SJSA1 (cell line): ENCODE measurements around the gene DRAM2. TPM values are rescaled to one million over a fixed set of nuclear protein-coding genes. Genes with fewer than 3 reads are reported as not detected.
"Not testable (repeated sequence)": the region's sequence is repeated elsewhere in the genome, so short reads cannot be mapped to it uniquely, and the experiment has no call there.

Experiments
- DNase-seq, 2 experiments: peaks; one replicate each; pipeline ENCODE4 v3.0.0-alpha.2; 2015 to 2020; ENCODE audit warnings: low spot score in 2 of 2, low read depth in 1 of 2
- H3K27ac ChIP-seq: fragments of 250-450 bp; sonication (Bioruptor Pico); 2 replicates; pipeline ENCODE4 v1.5.1; 2020; ENCODE audit warnings: mild to moderate bottlenecking, moderate library complexity
- H3K27me3 ChIP-seq: fragments of 250-450 bp; sonication (Bioruptor Pico); replicated peaks from 2 replicates; pipeline ENCODE4 v1.5.1; 2020; ENCODE audit warnings: mild to moderate bottlenecking, moderate library complexity
- H3K36me3 ChIP-seq: fragments of 250-450 bp; sonication (Bioruptor Pico); 2 replicates; pipeline ENCODE4 v1.5.1; 2020; ENCODE audit warnings: mild to moderate bottlenecking
- H3K4me1 ChIP-seq: fragments of 250-450 bp; sonication (Bioruptor Pico); replicated peaks from 2 replicates; pipeline ENCODE4 v1.6.1; 2021; ENCODE audit warnings: mild to moderate bottlenecking
- H3K4me3 ChIP-seq: fragments of 250-450 bp; sonication (Bioruptor Pico); 2 replicates; pipeline ENCODE4 v1.5.1; 2020; ENCODE audit warnings: mild to moderate bottlenecking
- H3K9me3 ChIP-seq: fragments of 250-450 bp; sonication (Bioruptor Pico); replicated peaks from 2 replicates; pipeline ENCODE4 v1.5.1; 2020; ENCODE audit warnings: mild to moderate bottlenecking
- total RNA-seq: library from RNA; depleted of rRNA; stranded (reverse); fragments of >200 nt; shearing (Covaris generic); gene quantifications from 2 replicates; pipeline ENCODE4 v1.2.3, GENCODE V29; 2014; rRNA removed

Gene DRAM2
- total RNA-seq, 1 experiment from 2014 or later, result 55.0 TPM

- H3K36me3 ChIP-seq, result no peaks in the 10 kb centered on the region
- no peak overlapping the region for H3K27ac ChIP-seq
- H3K9me3 ChIP-seq, result no peaks in the 10 kb centered on the region
- no peak overlapping the region for H3K4me3 ChIP-seq
- H3K27me3 ChIP-seq, result 0 out of 2 replicates have a peak, but pooled peaks cover 4% of the 10 kb centered on the region
- no peaks in the 10 kb centered on the region for H3K4me1 ChIP-seq
- DNase-seq, result no peak
Observed at GRCh38 chr1:111084999-111085398, 54.9 kb downstream of the DRAM2 start.

GRCh38 chr1:111082421-111083203, 57.3 kb downstream of the DRAM2 start:
- no peak overlapping the region for H3K27ac ChIP-seq
- H3K9me3 ChIP-seq, result no peaks in the 10 kb centered on the region
- no peaks in the 10 kb centered on the region for H3K4me1 ChIP-seq
- H3K27me3 ChIP-seq, result 0 out of 2 replicates have a peak, but pooled peaks cover 4% of the 10 kb centered on the region
- H3K4me3 ChIP-seq, result no peak overlapping the region
- no peaks in the 10 kb centered on the region for H3K36me3 ChIP-seq
- no peak for DNase-seq

- H3K9me3 ChIP-seq, DNase-seq, H3K27me3 ChIP-seq, H3K4me1 ChIP-seq, H3K36me3 ChIP-seq, H3K4me3 ChIP-seq, H3K27ac ChIP-seq: not testable (repeated sequence)
Observed at GRCh38 chr1:111079329-111079728, 60.6 kb downstream of the DRAM2 start.

- not testable (repeated sequence) for H3K27me3 ChIP-seq, H3K36me3 ChIP-seq, H3K27ac ChIP-seq, H3K9me3 ChIP-seq, H3K4me1 ChIP-seq, DNase-seq, H3K4me3 ChIP-seq
Observed at GRCh38 chr1:111077312-111077711, 62.6 kb downstream of the DRAM2 start.

Other genes with a start within 250 kb of the DRAM2 start
- 18.9 and 35.4 TPM in 2 replicates for gene LRIF1, start 176.2 kb downstream of the DRAM2 start, total RNA-seq
- 30.1 and 45.4 TPM in 2 replicates for gene CEPT1, start 130 bp upstream of the DRAM2 start, total RNA-seq
- gene DENND2D, start 60.6 kb upstream of the DRAM2 start, total RNA-seq, result not detected in 2 replicates
- not detected in 2 replicates for gene CHI3L2, start 87.6 kb upstream of the DRAM2 start, total RNA-seq
- gene CHIA, start 150.8 kb upstream of the DRAM2 start, total RNA-seq, result not detected in 2 replicates